ENCODE data around the gene SCN2B.

GRCh38 chr11:118200497-118200896, 24.1 kb upstream of the SCN2B start:
- TF ChIP-seq, protein P1, sequence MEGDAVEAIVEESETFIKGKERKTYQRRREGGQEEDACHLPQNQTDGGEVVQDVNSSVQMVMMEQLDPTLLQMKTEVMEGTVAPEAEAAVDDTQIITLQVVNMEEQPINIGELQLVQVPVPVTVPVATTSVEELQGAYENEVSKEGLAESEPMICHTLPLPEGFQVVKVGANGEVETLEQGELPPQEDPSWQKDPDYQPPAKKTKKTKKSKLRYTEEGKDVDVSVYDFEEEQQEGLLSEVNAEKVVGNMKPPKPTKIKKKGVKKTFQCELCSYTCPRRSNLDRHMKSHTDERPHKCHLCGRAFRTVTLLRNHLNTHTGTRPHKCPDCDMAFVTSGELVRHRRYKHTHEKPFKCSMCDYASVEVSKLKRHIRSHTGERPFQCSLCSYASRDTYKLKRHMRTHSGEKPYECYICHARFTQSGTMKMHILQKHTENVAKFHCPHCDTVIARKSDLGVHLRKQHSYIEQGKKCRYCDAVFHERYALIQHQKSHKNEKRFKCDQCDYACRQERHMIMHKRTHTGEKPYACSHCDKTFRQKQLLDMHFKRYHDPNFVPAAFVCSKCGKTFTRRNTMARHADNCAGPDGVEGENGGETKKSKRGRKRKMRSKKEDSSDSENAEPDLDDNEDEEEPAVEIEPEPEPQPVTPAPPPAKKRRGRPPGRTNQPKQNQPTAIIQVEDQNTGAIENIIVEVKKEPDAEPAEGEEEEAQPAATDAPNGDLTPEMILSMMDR (IDR thresholded peaks at IDR 0.05): no peak
- no peak for TF ChIP-seq POLR2A (IDR thresholded peaks at IDR 0.05)

Data from testis (tissue), 2 donors.